Natural killer cell treated with Interleukin-12 subunit alpha and Interleukin-12 subunit beta and Interleukin-15 and Interleukin-18, amount 100 ng/mL, for 72 hours (primary cell): Measurements from ENCODE around the gene MAOA. TPM values are rescaled to one million over a fixed set of nuclear protein-coding genes. Genes with fewer than 3 reads are reported as not detected.
"Not testable (repeated sequence)": the region's sequence is repeated elsewhere in the genome, so short reads cannot be mapped to it uniquely, and the experiment has no call there.

Experiments
- ATAC-seq, 2 donors: fragments of 150-1000 bp; cut with Tn5 transposase in 1 of 2; sonication (Bioruptor Pico), chemical (Tn5 transposase) in 1 of 2; 2 replicates each; pipeline ENCODE4 v1.10.0; 2021
- DNase-seq: peaks from one replicate; pipeline ENCODE4 v3.0.0; 2022; ENCODE audit warnings: low spot score
- H3K27ac Mint-ChIP-seq, 2 donors: 1 replicate in 1 of 2; 2 replicates in 1 of 2; pipeline ENCODE4 v1.8.0; 2022; ENCODE audit warnings: mixed read lengths in 2 of 2, mild to moderate bottlenecking in 1 of 2, moderate library complexity in 1 of 2
- H3K27me3 Mint-ChIP-seq, 2 donors: 1 replicate in 1 of 2; 2 replicates in 1 of 2; pipeline ENCODE4 v1.8.0; 2022; ENCODE audit warnings: mixed read lengths in 2 of 2
- H3K36me3 Mint-ChIP-seq: one replicate; pipeline ENCODE4 v1.8.0; 2022; ENCODE audit warnings: mixed read lengths
- H3K4me1 Mint-ChIP-seq, 2 donors: 1 replicate in 1 of 2; 2 replicates in 1 of 2; pipeline ENCODE4 v1.8.0; 2022; ENCODE audit warnings: low read depth in 2 of 2, mixed read lengths in 2 of 2, mild to moderate bottlenecking in 1 of 2
- H3K4me3 Mint-ChIP-seq: one replicate; pipeline ENCODE4 v1.8.0; 2022; ENCODE audit warnings: mixed read lengths
- H3K9me3 Mint-ChIP-seq: 2 replicates; pipeline ENCODE4 v1.8.0; 2022; ENCODE audit warnings: mixed read lengths
- total RNA-seq, 2 donors: library from RNA; stranded (reverse); gene quantifications; one replicate each; pipeline ENCODE4 v1.2.3, GENCODE V29; 2022

Gene MAOA
- total RNA-seq: 1 to 10 TPM in 1 of 2 donors, under 1 TPM in 1; 0.21 to 1.8 TPM

DNA sequence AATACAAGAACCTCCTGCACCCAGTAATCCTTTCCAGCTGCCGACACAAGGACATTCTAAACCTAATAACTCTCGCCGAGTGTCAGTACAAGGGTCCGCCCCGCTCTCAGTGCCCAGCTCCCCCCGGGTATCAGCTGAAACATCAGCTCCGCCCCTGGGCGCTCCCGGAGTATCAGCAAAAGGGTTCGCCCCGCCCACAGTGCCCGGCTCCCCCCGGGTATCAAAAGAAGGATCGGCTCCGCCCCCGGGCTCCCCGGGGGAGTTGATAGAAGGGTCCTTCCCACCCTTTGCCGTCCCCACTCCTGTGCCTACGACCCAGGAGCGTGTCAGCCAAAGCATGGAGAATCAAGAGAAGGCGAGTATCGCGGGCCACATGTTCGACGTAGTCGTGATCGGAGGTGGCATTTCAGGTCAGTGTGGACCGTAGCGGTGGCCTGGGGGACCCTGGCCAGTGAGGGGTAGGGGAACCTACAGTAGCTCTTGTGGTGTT, at the start of gene MAOA:
Gene MAOA (plus strand): TSS at position 295 of the 490 bp plus-strand sequence. CDS start 43 bp downstream, at position 338.
- no peak for DNase-seq
- H3K36me3 Mint-ChIP-seq: no peaks in the 10 kb centered on the region
- no peak for ATAC-seq
- no peaks in the 10 kb centered on the region for H3K9me3 Mint-ChIP-seq
- peaks cover 0 to 7% of the 10 kb centered on the region in 2 donors for H3K4me1 Mint-ChIP-seq
- H3K4me3 Mint-ChIP-seq: peak within 1 kb of the TSS; percentile 89
- peaks cover 0 to 16% of the 10 kb centered on the region in 2 donors for H3K27me3 Mint-ChIP-seq
- H3K27ac Mint-ChIP-seq: peak within 1 kb of the TSS; percentile 19 to 25

- Mint-ChIP-seq H3K27me3 (peaks cover 38 to 40% of the 10 kb centered on the region in 2 donors), H3K36me3 (no peaks in the 10 kb centered on the region), H3K27ac (no peak overlapping the region), H3K9me3 (no peaks in the 10 kb centered on the region), H3K4me3 (no peak overlapping the region), H3K4me1 (no peaks in the 10 kb centered on the region)
- no peak for ATAC-seq
- no peak for DNase-seq
These were observed 43.7 kb upstream of the MAOA start for GRCh38 chrX:43612400-43612799.

DNA sequence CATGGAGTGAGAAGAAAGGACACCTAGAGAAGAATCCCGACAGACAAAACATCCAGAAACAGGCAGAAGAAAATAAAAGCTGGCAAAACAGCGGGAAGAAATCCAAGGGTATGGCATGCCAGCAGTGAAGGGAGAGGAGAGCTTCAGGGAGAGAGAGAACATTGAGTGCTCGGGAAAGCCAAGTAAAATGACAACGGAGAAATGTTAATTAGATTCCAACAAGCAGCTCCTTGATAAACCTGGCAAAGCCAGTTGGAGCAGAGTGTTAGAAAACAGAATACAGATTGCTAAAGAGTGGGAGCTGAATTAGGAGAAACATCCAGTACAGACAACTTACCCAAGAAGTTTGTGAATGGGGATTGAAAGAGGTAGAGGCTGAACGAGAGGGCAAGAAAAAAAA, 40.4 kb upstream of the MAOA start:
- Mint-ChIP-seq H3K27me3 (peaks cover 26 to 29% of the 10 kb centered on the region in 2 donors), H3K27ac (no peak overlapping the region), H3K4me1 (no peaks in the 10 kb centered on the region), H3K4me3 (no peak overlapping the region), H3K36me3 (no peaks in the 10 kb centered on the region), H3K9me3 (no peaks in the 10 kb centered on the region)
- ATAC-seq (no peak), DNase-seq (no peak)

GRCh38 chrX:43618366-43619205, 37.5 kb upstream of the MAOA start:
- Mint-ChIP-seq H3K4me1 (no peaks in the 10 kb centered on the region), H3K9me3 (no peaks in the 10 kb centered on the region), H3K27me3 (peaks cover 26% of the 10 kb centered on the region in 2 donors), H3K4me3 (no peak overlapping the region), H3K36me3 (no peaks in the 10 kb centered on the region), H3K27ac (no peak overlapping the region)
- no peak for DNase-seq
- ATAC-seq: no peak

DNA sequence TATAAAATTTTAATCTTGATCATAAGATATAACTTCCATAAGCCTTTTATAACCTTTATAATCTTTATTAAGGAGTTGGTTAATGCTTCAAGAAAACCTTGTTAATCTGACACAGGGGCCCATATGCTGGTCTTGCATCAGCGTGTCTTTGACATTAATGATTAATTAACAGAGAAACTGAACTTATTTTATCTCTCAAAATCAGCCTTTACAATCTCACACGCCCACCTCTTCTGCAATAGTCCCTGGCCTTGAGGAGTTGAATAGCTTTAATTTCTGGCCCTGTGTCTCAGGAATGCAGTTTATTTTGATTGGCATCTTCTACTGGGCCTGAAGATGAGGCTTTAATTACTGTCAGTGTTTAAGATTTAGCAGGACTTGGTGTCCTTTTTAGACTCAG, 36.2 kb upstream of the MAOA start:
- not testable (repeated sequence) for DNase-seq, H3K9me3 Mint-ChIP-seq, H3K4me3 Mint-ChIP-seq, H3K36me3 Mint-ChIP-seq, H3K4me1 Mint-ChIP-seq, ATAC-seq, H3K27ac Mint-ChIP-seq
- peaks cover 15 to 25% of the 10 kb centered on the region in 2 donors for H3K27me3 Mint-ChIP-seq

DNA sequence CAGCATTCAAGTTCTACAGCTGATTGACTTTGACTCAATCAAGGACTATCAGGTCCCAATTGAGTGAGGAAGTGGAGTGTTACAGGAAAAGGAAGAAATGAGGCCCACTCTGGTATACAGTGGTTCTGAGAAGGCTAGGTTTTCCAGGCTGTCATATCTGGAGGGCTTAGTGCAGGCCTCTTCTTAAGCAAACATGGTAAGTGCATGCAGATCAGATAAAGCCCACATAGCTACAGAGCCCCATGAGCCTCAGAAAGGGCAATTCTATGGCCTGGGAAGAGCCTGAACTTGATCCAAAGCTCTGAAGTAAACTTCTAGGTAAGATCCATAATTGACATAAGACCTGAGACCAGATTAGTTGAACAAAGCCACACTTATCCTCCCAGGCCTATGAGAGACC, 29.0 kb upstream of the MAOA start:
- Mint-ChIP-seq H3K36me3 (no peaks in the 10 kb centered on the region), H3K4me3 (no peak overlapping the region), H3K9me3 (no peaks in the 10 kb centered on the region), H3K27me3 (peaks cover 0 to 11% of the 10 kb centered on the region in 2 donors), H3K4me1 (no peaks in the 10 kb centered on the region), H3K27ac (no peak overlapping the region)
- ATAC-seq (no peak), DNase-seq (no peak)

- no peak for ATAC-seq
- no peaks in the 10 kb centered on the region for H3K4me1 Mint-ChIP-seq
- no peaks in the 10 kb centered on the region for H3K9me3 Mint-ChIP-seq
- no peak for DNase-seq
- no peaks in the 10 kb centered on the region for H3K36me3 Mint-ChIP-seq
- peaks cover 0 to 11% of the 10 kb centered on the region in 2 donors for H3K27me3 Mint-ChIP-seq
- H3K4me3 Mint-ChIP-seq: no peak overlapping the region
- no peak overlapping the region for H3K27ac Mint-ChIP-seq
These were observed 28.4 kb upstream of the MAOA start for GRCh38 chrX:43627669-43628068.

- Mint-ChIP-seq H3K9me3 (no peaks in the 10 kb centered on the region), H3K4me1 (no peaks in the 10 kb centered on the region), H3K4me3 (no peak overlapping the region), H3K27ac (no peak overlapping the region), H3K27me3 (peaks cover 0 to 11% of the 10 kb centered on the region in 2 donors), H3K36me3 (no peaks in the 10 kb centered on the region)
- ATAC-seq (no peak), DNase-seq (no peak)
These were observed 26.9 kb upstream of the MAOA start for GRCh38 chrX:43629229-43629628.

- Mint-ChIP-seq H3K27ac (no peak overlapping the region), H3K4me3 (no peak overlapping the region), H3K9me3 (no peaks in the 10 kb centered on the region), H3K36me3 (no peaks in the 10 kb centered on the region), H3K4me1 (no peaks in the 10 kb centered on the region), H3K27me3 (peaks cover 8 to 19% of the 10 kb centered on the region in 2 donors)
- no peak for DNase-seq
- ATAC-seq: no peak
These were observed 24.3 kb upstream of the MAOA start for GRCh38 chrX:43631841-43632240.

DNA sequence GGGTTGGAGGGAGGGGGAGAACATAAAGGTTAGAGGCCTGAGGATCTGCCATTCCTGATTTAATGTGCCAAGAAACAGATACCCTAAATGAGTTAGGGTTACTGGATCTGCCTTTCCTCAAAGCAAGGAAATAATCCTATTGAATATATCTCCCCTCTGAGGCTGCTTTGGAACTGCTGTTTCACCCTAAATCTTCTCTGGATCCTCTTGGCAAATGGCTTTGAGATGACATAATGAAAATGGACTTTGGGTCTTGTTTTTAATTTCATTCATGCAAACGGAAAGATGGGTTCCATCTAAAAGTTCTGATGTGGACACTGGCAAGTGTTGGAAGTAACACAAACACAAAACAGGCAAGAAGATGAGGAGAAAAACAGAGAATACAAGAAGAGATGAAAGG, 23.0 kb upstream of the MAOA start:
- no peak for DNase-seq
- peaks cover 12 to 24% of the 10 kb centered on the region in 2 donors for H3K27me3 Mint-ChIP-seq
- H3K4me1 Mint-ChIP-seq: no peaks in the 10 kb centered on the region
- H3K4me3 Mint-ChIP-seq: no peak overlapping the region
- no peaks in the 10 kb centered on the region for H3K36me3 Mint-ChIP-seq
- ATAC-seq: no peak
- H3K27ac Mint-ChIP-seq: no peak overlapping the region
- H3K9me3 Mint-ChIP-seq: no peaks in the 10 kb centered on the region

DNA sequence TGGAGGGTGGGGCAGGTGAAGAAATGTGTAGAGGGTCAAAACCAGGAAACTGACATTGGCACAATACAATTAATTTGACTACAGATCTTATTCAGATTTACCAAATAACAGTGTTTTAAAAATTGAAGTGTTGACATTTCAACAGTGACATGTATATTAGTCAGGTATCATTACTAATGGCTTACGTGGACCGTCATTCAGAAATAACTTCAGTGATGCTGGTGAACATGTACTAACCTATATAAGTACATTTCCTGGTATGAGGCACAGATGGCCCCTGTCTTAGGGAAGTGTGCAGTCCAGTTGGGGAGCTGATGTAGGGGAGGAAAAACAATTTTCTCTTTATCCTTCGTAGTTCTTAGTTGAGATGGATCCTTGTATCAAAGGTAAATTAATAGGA, 22.3 kb upstream of the MAOA start:
- H3K9me3 Mint-ChIP-seq: no peaks in the 10 kb centered on the region
- peaks cover 16 to 26% of the 10 kb centered on the region in 2 donors for H3K27me3 Mint-ChIP-seq
- no peaks in the 10 kb centered on the region for H3K36me3 Mint-ChIP-seq
- no peak overlapping the region for H3K27ac Mint-ChIP-seq
- no peak for DNase-seq
- H3K4me1 Mint-ChIP-seq: no peaks in the 10 kb centered on the region
- no peak for ATAC-seq
- no peak overlapping the region for H3K4me3 Mint-ChIP-seq

- ATAC-seq (no peak), DNase-seq (no peak)
- Mint-ChIP-seq H3K4me3 (no peak overlapping the region), H3K36me3 (no peaks in the 10 kb centered on the region), H3K9me3 (no peaks in the 10 kb centered on the region), H3K27me3 (peaks cover 19 to 22% of the 10 kb centered on the region in 2 donors), H3K27ac (no peak overlapping the region), H3K4me1 (no peaks in the 10 kb centered on the region)
These were observed 15.6 kb upstream of the MAOA start for GRCh38 chrX:43640482-43640881.

- H3K4me1 Mint-ChIP-seq: no peaks in the 10 kb centered on the region
- ATAC-seq (no peak), DNase-seq (no peak)
- peaks cover 13% of the 10 kb centered on the region in 2 donors for H3K27me3 Mint-ChIP-seq
- H3K4me3 Mint-ChIP-seq: no peak overlapping the region
- no peak overlapping the region for H3K27ac Mint-ChIP-seq
- H3K36me3 Mint-ChIP-seq: no peaks in the 10 kb centered on the region
- H3K9me3 Mint-ChIP-seq: no peaks in the 10 kb centered on the region
These were observed 14.4 kb upstream of the MAOA start for GRCh38 chrX:43641691-43642090.

DNA sequence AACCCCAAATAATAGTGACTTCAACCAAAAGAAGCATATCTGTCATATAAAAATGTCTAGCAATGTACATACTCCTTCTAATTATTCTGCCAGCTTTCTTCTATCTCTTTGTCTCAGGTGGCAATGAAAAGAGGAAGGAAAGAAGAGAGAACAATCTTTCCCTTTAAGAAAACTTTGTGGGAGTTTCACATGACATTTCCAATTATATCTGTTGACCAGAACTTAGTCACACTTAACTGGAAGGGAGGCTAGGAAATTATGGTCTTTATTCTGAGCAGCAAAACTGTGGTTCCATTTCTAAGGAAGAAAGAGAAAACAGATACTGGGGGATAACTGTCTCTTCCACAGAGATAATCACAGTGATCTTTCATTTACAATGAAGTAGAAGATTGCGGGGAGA, 12.9 kb upstream of the MAOA start:
- DNase-seq (no peak), ATAC-seq (no peak)
- H3K4me1 Mint-ChIP-seq: no peaks in the 10 kb centered on the region
- H3K4me3 Mint-ChIP-seq: no peak overlapping the region
- no peaks in the 10 kb centered on the region for H3K9me3 Mint-ChIP-seq
- H3K27ac Mint-ChIP-seq: no peak overlapping the region
- H3K27me3 Mint-ChIP-seq: peaks cover 5 to 12% of the 10 kb centered on the region in 2 donors
- H3K36me3 Mint-ChIP-seq: no peaks in the 10 kb centered on the region
